RWPE2 (cell line): ENCODE results near the gene PCDHGA7.
"Not testable (repeated sequence)": the region's sequence is repeated elsewhere in the genome, so short reads cannot be mapped to it uniquely, and the experiment has no call there.

Experiments used
- ATAC-seq: fragments of 200-7000 bp; cut with Tn5 transposase; 3 replicates; pipeline ENCODE4 v1.9.1; 2021; ENCODE audit warnings: low read depth
- DNase-seq: peaks from one replicate; pipeline ENCODE4 v3.0.0-alpha.2; 2020; ENCODE audit warnings: low spot score
- H3K27ac ChIP-seq: fragments of 450-650 bp; 2 replicates; pipeline ENCODE4 v1.5.1; 2017; ENCODE audit warnings: mild to moderate bottlenecking; ENCODE audit not compliant: poor library complexity, severe bottlenecking
- H3K27me3 ChIP-seq: fragments of 250-450 bp; sonication (Bioruptor Pico); 2 replicates; pipeline ENCODE4 v1.5.1; 2021; ENCODE audit warnings: mild to moderate bottlenecking, moderate library complexity; ENCODE audit not compliant: insufficient read depth, poor library complexity, severe bottlenecking
- H3K36me3 ChIP-seq: fragments of 250-450 bp; sonication (Bioruptor Pico); 2 replicates; pipeline ENCODE4 v1.5.1; 2020; ENCODE audit warnings: low read depth, mild to moderate bottlenecking, moderate library complexity
- H3K4me1 ChIP-seq: fragments of 250-450 bp; sonication (Bioruptor Pico); 2 replicates; pipeline ENCODE4 v1.5.1; 2021; ENCODE audit warnings: mild to moderate bottlenecking, moderate library complexity; ENCODE audit not compliant: insufficient read depth, poor library complexity, severe bottlenecking
- H3K4me3 ChIP-seq: fragments of 250-450 bp; sonication (Bioruptor Pico); 2 replicates; pipeline ENCODE4 v1.5.1; 2021; ENCODE audit warnings: mild to moderate bottlenecking, moderate library complexity; ENCODE audit not compliant: severe bottlenecking
- H3K9me3 ChIP-seq: fragments of 250-450 bp; sonication (Bioruptor Pico); 2 replicates; pipeline ENCODE4 v1.5.1; 2021; ENCODE audit warnings: mild to moderate bottlenecking, moderate library complexity; ENCODE audit not compliant: severe bottlenecking
- TF ChIP-seq, protein P1 (sequence below): fragments of 450-650 bp; IDR thresholded peaks from one replicate; pipeline ENCODE4 v1.5.1; 2017; ENCODE audit warnings: mild to moderate bottlenecking, moderate library complexity; ENCODE audit not compliant: poor library complexity, severe bottlenecking

The PCDHGA7 gene

DNA sequence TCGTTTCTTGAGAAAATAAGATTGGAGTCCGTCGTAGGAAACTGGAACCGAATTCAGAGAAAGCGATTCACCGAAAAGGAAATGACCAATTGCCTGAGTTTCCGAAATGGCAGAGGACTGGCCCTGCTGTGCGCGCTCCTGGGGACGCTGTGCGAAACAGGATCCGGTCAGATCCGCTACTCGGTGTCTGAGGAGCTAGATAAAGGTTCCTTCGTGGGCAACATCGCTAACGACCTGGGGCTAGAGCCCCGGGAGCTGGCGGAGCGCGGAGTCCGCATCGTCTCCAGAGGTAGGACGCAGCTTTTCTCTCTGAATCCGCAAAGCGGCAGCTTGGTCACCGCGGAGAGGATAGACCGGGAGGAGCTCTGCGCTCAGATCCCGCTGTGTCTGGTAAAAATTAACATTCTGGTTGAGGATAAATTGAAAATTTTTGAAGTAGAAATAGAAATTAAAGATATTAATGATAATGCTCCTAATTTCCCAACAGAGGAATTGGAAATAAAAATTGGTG lies 38.5 kb upstream of the PCDHGA7 start:
- Histone ChIP-seq H3K36me3 (no peaks in the 10 kb centered on the region), H3K9me3 (peaks cover 7% of the 10 kb centered on the region), H3K4me3 (peak overlapping the region; percentile 5), H3K27me3 (peaks cover 80% of the 10 kb centered on the region), H3K27ac (no peak overlapping the region), H3K4me1 (no peaks in the 10 kb centered on the region)
- no peak for DNase-seq
- ATAC-seq, result no peak
- TF ChIP-seq, protein P1, sequence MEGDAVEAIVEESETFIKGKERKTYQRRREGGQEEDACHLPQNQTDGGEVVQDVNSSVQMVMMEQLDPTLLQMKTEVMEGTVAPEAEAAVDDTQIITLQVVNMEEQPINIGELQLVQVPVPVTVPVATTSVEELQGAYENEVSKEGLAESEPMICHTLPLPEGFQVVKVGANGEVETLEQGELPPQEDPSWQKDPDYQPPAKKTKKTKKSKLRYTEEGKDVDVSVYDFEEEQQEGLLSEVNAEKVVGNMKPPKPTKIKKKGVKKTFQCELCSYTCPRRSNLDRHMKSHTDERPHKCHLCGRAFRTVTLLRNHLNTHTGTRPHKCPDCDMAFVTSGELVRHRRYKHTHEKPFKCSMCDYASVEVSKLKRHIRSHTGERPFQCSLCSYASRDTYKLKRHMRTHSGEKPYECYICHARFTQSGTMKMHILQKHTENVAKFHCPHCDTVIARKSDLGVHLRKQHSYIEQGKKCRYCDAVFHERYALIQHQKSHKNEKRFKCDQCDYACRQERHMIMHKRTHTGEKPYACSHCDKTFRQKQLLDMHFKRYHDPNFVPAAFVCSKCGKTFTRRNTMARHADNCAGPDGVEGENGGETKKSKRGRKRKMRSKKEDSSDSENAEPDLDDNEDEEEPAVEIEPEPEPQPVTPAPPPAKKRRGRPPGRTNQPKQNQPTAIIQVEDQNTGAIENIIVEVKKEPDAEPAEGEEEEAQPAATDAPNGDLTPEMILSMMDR, result peak; percentile 31

DNA sequence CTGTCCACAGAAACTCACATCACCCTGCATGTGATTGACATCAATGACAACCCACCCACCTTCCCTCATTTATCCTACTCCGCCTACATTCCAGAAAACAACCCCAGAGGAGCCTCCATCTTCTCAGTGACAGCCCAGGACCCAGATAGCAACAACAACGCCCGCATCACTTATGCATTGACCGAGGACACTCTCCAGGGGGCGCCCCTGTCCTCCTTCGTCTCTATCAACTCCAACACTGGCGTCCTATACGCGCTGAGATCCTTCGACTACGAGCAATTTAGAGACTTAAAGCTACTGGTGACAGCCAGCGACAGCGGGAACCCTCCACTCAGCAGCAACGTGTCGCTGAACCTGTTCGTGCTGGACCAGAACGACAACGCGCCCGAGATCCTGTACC lies 37.2 kb upstream of the PCDHGA7 start:
- TF ChIP-seq, protein P1, result no peak
- Histone ChIP-seq H3K4me3 (no peak overlapping the region), H3K36me3 (no peaks in the 10 kb centered on the region), H3K27ac (no peak overlapping the region), H3K4me1 (no peaks in the 10 kb centered on the region), H3K9me3 (no peaks in the 10 kb centered on the region), H3K27me3 (peaks cover 80% of the 10 kb centered on the region)
- DNase-seq (no peak), ATAC-seq (no peak)

DNA sequence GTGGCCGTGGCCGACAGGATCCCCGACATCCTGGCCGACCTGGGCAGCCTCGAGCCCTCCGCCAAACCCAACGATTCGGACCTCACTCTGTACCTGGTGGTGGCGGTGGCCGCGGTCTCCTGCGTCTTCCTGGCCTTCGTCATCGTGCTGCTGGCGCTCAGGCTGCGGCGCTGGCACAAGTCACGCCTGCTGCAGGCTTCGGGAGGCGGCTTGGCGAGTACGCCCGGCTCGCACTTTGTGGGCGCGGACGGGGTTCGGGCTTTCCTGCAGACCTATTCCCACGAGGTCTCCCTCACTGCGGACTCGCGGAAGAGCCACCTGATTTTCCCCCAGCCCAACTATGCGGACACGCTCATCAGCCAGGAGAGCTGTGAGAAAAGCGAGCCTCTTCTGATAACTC lies 36.5 kb upstream of the PCDHGA7 start:
- ATAC-seq, H3K4me3 ChIP-seq, DNase-seq, H3K4me1 ChIP-seq, H3K27ac ChIP-seq, H3K9me3 ChIP-seq, H3K36me3 ChIP-seq: not testable (repeated sequence)
- peaks cover 81% of the 10 kb centered on the region for H3K27me3 ChIP-seq

DNA sequence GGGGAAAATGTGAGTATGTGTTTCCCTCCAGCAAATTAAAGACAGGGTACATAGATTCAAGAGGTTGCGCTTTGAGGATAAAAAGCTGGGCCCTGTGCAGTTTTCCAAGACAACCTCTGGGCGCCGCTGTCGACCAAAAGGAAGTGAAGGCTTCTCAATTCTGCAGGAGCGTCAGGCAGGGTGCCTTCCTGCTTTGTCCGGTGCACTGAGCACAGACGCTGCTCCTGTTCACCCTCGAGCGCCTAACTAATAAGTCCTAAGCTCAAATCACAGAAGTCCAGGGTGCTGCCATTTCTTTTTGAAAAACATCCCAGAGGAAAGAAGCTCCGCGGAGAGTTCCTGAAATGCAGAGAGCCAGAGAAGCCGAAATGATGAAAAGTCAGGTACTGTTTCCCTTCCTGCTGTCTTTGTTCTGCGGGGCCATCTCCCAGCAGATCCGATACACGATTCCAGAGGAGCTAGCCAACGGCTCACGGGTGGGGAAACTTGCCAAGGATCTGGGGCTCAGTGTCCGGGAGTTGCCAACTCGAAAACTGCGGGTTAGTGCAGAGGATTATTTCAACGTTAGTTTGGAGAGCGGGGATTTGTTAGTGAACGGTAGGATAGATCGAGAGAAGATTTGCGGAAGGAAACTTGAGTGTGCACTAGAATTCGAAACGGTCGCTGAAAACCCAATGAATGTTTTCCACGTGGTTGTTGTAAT lies 32.5 kb upstream of the PCDHGA7 start, which contains the start of gene PCDHGB1:
PCDHGB1 (plus strand) TSS at position 183 of the 703 bp plus-strand sequence; CDS start at position 345, 162 bp downstream.
- ATAC-seq (peak; percentile 50; the same call in 2 of the 3 replicates), DNase-seq (no peak)
- Histone ChIP-seq H3K27ac (no peak within 1 kb of the TSS), H3K36me3 (no peaks in the 10 kb centered on the region), H3K4me3 (no peak within 1 kb of the TSS), H3K27me3 (peaks cover 76% of the 10 kb centered on the region), H3K4me1 (no peaks in the 10 kb centered on the region), H3K9me3 (no peaks in the 10 kb centered on the region)
- TF ChIP-seq, protein P1, result peak; percentile 49

DNA sequence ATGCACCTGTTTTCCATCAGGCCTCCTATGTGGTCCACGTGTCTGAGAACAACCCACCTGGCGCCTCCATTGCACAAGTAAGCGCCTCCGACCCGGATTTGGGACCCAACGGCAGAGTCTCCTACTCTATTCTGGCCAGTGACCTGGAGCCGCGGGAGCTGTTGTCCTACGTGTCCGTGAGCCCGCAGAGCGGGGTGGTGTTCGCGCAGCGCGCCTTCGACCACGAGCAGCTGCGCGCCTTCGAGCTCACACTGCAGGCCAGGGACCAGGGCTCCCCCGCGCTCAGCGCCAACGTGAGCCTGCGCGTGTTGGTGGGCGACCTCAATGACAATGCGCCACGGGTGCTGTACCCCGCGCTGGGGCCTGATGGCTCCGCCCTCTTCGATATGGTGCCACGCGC lies 31.0 kb upstream of the PCDHGA7 start:
- Histone ChIP-seq H3K4me3 (no peak overlapping the region), H3K9me3 (no peaks in the 10 kb centered on the region), H3K27ac (no peak overlapping the region), H3K4me1 (no peaks in the 10 kb centered on the region), H3K36me3 (no peaks in the 10 kb centered on the region), H3K27me3 (peaks cover 76% of the 10 kb centered on the region)
- ATAC-seq (no peak), DNase-seq (no peak)
- TF ChIP-seq, protein P1, result no peak
